WTC11 (cell line): ENCODE data around the gene NKPD1.

Source experiments
- ESRRA ChIP-seq: sonication (generic); formaldehyde crosslinking; IDR thresholded peaks from 2 replicates; pipeline ENCODE4 v1.8.1; 2022; ENCODE audit warnings: mild to moderate bottlenecking, missing genetic modification reagents, borderline replicate concordance
- NFYB ChIP-seq: sonication (generic); formaldehyde crosslinking; conservative IDR thresholded peaks from 2 replicates; pipeline ENCODE4 v1.8.0; 2022; ENCODE audit warnings: low read depth, missing genetic modification reagents
- SP1 ChIP-seq: sonication (generic); formaldehyde crosslinking; conservative IDR thresholded peaks from 2 replicates; pipeline ENCODE4 v1.8.1; 2022; ENCODE audit warnings: missing genetic modification reagents
- TCF7 ChIP-seq: sonication (generic); formaldehyde crosslinking; IDR thresholded peaks from 2 replicates; pipeline ENCODE4 v1.8.0; 2022; ENCODE audit warnings: mild to moderate bottlenecking, low read depth, missing genetic modification reagents, moderate library complexity
- TF ChIP-seq, protein P1 (sequence below): sonication (generic); formaldehyde crosslinking; IDR thresholded peaks from 2 replicates; pipeline ENCODE4 v1.8.0; 2023; ENCODE audit warnings: missing genetic modification reagents, mild to moderate bottlenecking, borderline replicate concordance
- TF ChIP-seq, protein P2 (sequence below): sonication (generic); formaldehyde crosslinking; IDR thresholded peaks from 2 replicates; pipeline ENCODE4 v1.8.0; 2023; ENCODE audit warnings: missing genetic modification reagents
- TF ChIP-seq, protein P3 (sequence below): fragments of 200-600 bp; IDR thresholded peaks from 2 replicates; pipeline ENCODE4 v1.8.0; 2022; ENCODE audit warnings: antibody characterized with exemption
- TF ChIP-seq, protein P4 (sequence below): sonication (generic); formaldehyde crosslinking; IDR thresholded peaks from 2 replicates; pipeline ENCODE4 v1.8.0; 2022; ENCODE audit warnings: mild to moderate bottlenecking, missing genetic modification reagents
- TF ChIP-seq, protein P5 (sequence below): sonication (generic); formaldehyde crosslinking; IDR thresholded peaks from 2 replicates; pipeline ENCODE4 v1.8.1; 2023; ENCODE audit warnings: mild to moderate bottlenecking, missing genetic modification reagents, borderline replicate concordance
- TF ChIP-seq, protein P6 (sequence below): sonication (generic); formaldehyde crosslinking; IDR thresholded peaks from 2 replicates; pipeline ENCODE4 v1.8.0; 2022; ENCODE audit warnings: mild to moderate bottlenecking, missing genetic modification reagents
- TF ChIP-seq, protein P7 (sequence below): sonication (generic); formaldehyde crosslinking; IDR thresholded peaks from 2 replicates; pipeline ENCODE4 v1.8.1; 2023; ENCODE audit warnings: mild to moderate bottlenecking, missing genetic modification reagents

DNA sequence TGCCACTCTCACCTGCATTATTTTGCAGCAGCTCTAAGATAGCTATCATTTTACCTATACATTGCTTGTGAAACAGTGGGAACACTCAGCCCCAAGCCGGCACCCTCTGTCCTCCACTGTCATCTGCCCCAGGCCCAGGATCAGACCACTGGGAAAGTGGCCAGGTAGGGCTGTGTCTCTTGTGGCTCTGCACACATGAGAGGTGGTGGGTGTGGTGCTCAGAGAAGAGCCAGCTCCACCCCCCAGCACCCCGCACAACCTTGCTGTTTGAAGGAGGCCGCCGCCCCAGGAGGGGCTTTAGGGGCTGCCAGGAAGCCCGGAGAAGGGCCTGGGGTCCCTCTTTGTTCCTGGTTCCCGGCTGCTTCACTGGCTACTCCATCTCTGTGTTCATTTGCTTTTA, 41.2 kb downstream of the NKPD1 start:
- TF ChIP-seq, protein P1, sequence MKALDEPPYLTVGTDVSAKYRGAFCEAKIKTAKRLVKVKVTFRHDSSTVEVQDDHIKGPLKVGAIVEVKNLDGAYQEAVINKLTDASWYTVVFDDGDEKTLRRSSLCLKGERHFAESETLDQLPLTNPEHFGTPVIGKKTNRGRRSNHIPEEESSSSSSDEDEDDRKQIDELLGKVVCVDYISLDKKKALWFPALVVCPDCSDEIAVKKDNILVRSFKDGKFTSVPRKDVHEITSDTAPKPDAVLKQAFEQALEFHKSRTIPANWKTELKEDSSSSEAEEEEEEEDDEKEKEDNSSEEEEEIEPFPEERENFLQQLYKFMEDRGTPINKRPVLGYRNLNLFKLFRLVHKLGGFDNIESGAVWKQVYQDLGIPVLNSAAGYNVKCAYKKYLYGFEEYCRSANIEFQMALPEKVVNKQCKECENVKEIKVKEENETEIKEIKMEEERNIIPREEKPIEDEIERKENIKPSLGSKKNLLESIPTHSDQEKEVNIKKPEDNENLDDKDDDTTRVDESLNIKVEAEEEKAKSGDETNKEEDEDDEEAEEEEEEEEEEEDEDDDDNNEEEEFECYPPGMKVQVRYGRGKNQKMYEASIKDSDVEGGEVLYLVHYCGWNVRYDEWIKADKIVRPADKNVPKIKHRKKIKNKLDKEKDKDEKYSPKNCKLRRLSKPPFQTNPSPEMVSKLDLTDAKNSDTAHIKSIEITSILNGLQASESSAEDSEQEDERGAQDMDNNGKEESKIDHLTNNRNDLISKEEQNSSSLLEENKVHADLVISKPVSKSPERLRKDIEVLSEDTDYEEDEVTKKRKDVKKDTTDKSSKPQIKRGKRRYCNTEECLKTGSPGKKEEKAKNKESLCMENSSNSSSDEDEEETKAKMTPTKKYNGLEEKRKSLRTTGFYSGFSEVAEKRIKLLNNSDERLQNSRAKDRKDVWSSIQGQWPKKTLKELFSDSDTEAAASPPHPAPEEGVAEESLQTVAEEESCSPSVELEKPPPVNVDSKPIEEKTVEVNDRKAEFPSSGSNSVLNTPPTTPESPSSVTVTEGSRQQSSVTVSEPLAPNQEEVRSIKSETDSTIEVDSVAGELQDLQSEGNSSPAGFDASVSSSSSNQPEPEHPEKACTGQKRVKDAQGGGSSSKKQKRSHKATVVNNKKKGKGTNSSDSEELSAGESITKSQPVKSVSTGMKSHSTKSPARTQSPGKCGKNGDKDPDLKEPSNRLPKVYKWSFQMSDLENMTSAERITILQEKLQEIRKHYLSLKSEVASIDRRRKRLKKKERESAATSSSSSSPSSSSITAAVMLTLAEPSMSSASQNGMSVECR, result no peak
- TF ChIP-seq ESRRA (no peak), TCF7 (CRISPR knock-in tag) (no peak), SP1 (CRISPR knock-in tag) (no peak), NFYB (CRISPR knock-in tag) (no peak)
- TF ChIP-seq, protein P2, sequence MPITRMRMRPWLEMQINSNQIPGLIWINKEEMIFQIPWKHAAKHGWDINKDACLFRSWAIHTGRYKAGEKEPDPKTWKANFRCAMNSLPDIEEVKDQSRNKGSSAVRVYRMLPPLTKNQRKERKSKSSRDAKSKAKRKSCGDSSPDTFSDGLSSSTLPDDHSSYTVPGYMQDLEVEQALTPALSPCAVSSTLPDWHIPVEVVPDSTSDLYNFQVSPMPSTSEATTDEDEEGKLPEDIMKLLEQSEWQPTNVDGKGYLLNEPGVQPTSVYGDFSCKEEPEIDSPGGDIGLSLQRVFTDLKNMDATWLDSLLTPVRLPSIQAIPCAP (CRISPR knock-in tag), result no peak
- TF ChIP-seq, protein P3, sequence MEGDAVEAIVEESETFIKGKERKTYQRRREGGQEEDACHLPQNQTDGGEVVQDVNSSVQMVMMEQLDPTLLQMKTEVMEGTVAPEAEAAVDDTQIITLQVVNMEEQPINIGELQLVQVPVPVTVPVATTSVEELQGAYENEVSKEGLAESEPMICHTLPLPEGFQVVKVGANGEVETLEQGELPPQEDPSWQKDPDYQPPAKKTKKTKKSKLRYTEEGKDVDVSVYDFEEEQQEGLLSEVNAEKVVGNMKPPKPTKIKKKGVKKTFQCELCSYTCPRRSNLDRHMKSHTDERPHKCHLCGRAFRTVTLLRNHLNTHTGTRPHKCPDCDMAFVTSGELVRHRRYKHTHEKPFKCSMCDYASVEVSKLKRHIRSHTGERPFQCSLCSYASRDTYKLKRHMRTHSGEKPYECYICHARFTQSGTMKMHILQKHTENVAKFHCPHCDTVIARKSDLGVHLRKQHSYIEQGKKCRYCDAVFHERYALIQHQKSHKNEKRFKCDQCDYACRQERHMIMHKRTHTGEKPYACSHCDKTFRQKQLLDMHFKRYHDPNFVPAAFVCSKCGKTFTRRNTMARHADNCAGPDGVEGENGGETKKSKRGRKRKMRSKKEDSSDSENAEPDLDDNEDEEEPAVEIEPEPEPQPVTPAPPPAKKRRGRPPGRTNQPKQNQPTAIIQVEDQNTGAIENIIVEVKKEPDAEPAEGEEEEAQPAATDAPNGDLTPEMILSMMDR, result no peak
- TF ChIP-seq, protein P4, sequence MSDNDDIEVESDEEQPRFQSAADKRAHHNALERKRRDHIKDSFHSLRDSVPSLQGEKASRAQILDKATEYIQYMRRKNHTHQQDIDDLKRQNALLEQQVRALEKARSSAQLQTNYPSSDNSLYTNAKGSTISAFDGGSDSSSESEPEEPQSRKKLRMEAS, result no peak
- TF ChIP-seq, protein P5, sequence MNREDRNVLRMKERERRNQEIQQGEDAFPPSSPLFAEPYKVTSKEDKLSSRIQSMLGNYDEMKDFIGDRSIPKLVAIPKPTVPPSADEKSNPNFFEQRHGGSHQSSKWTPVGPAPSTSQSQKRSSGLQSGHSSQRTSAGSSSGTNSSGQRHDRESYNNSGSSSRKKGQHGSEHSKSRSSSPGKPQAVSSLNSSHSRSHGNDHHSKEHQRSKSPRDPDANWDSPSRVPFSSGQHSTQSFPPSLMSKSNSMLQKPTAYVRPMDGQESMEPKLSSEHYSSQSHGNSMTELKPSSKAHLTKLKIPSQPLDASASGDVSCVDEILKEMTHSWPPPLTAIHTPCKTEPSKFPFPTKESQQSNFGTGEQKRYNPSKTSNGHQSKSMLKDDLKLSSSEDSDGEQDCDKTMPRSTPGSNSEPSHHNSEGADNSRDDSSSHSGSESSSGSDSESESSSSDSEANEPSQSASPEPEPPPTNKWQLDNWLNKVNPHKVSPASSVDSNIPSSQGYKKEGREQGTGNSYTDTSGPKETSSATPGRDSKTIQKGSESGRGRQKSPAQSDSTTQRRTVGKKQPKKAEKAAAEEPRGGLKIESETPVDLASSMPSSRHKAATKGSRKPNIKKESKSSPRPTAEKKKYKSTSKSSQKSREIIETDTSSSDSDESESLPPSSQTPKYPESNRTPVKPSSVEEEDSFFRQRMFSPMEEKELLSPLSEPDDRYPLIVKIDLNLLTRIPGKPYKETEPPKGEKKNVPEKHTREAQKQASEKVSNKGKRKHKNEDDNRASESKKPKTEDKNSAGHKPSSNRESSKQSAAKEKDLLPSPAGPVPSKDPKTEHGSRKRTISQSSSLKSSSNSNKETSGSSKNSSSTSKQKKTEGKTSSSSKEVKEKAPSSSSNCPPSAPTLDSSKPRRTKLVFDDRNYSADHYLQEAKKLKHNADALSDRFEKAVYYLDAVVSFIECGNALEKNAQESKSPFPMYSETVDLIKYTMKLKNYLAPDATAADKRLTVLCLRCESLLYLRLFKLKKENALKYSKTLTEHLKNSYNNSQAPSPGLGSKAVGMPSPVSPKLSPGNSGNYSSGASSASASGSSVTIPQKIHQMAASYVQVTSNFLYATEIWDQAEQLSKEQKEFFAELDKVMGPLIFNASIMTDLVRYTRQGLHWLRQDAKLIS, result no peak
- TF ChIP-seq, protein P6, sequence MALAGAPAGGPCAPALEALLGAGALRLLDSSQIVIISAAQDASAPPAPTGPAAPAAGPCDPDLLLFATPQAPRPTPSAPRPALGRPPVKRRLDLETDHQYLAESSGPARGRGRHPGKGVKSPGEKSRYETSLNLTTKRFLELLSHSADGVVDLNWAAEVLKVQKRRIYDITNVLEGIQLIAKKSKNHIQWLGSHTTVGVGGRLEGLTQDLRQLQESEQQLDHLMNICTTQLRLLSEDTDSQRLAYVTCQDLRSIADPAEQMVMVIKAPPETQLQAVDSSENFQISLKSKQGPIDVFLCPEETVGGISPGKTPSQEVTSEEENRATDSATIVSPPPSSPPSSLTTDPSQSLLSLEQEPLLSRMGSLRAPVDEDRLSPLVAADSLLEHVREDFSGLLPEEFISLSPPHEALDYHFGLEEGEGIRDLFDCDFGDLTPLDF (CRISPR knock-in tag), result no peak
- TF ChIP-seq, protein P7, sequence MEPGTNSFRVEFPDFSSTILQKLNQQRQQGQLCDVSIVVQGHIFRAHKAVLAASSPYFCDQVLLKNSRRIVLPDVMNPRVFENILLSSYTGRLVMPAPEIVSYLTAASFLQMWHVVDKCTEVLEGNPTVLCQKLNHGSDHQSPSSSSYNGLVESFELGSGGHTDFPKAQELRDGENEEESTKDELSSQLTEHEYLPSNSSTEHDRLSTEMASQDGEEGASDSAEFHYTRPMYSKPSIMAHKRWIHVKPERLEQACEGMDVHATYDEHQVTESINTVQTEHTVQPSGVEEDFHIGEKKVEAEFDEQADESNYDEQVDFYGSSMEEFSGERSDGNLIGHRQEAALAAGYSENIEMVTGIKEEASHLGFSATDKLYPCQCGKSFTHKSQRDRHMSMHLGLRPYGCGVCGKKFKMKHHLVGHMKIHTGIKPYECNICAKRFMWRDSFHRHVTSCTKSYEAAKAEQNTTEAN, result no peak
